Vagina (tissue), 2 donors: ENCODE data around the gene DUSP5. TPM values are rescaled to one million over a fixed set of nuclear protein-coding genes. Genes with fewer than 3 reads are reported as not detected.

Source experiments
- DNase-seq, 2 donors: peaks; one replicate each; pipeline ENCODE4 v3.0.0-alpha.2; 2017; ENCODE audit errors: extremely low spot score in 2 of 2
- H3K27ac ChIP-seq: fragments of 200-600 bp; sonication (generic); one replicate; pipeline ENCODE4 v1.5.1; 2019
- H3K27me3 ChIP-seq: fragments of 200-600 bp; sonication (generic); one replicate; pipeline ENCODE4 v1.5.1; 2019
- H3K36me3 ChIP-seq, 2 donors: fragments of 200-600 bp; sonication (generic); one replicate each; pipeline ENCODE4 v1.5.1; 2017 to 2019
- H3K4me1 ChIP-seq: fragments of 200-600 bp; sonication (generic); one replicate; pipeline ENCODE4 v1.5.1; 2019
- H3K4me3 ChIP-seq, 2 donors: fragments of 200-600 bp; sonication (generic); 1 replicate in 1 of 2; 2 replicates in 1 of 2; pipeline ENCODE4 v1.5.1; 2016 to 2019
- H3K9me3 ChIP-seq: fragments of 200-600 bp; sonication (generic); one replicate; pipeline ENCODE4 v1.5.1; 2019
- CTCF ChIP-seq, 3 experiments: fragments of 450-650 bp in 2 of 3; fragments of 200-600 bp in 1 of 3; sonication (generic) in 1 of 3; IDR thresholded peaks; one replicate each; pipeline ENCODE4 v1.5.1; 2017 to 2019; ENCODE audit warnings: antibody characterized with exemption in 3 of 3, mild to moderate bottlenecking in 2 of 3, moderate library complexity in 2 of 3
- POLR2A ChIP-seq, 2 donors: fragments of 450-650 bp; IDR thresholded peaks; one replicate each; pipeline ENCODE4 v1.6.1; 2017; ENCODE audit warnings: antibody characterized with exemption in 2 of 2, mild to moderate bottlenecking in 2 of 2, moderate library complexity in 2 of 2
- POLR2AphosphoS5 ChIP-seq, 2 donors: sonication (generic); formaldehyde crosslinking; IDR thresholded peaks; one replicate each; pipeline ENCODE4 v1.9.0; 2017; ENCODE audit warnings: antibody characterized with exemption in 2 of 2, mild to moderate bottlenecking in 2 of 2, low read depth in 1 of 2; ENCODE audit not compliant: insufficient read depth in 1 of 2
- intact Hi-C: fragments of 100-400 bp; cut with DNase I; formaldehyde crosslinking; loops from one replicate; pipeline ENCODE4 v1.15.1; 2023
- total RNA-seq: library from RNA; depleted of rRNA; stranded (reverse); fragments of >200 nt; gene quantifications from one replicate; pipeline ENCODE4 v1.2.3, GENCODE V29; 2016

DUSP5 gene
- total RNA-seq, 1 donor from 2014 or later = 75.1 TPM

- DNase-seq = no peak
- Histone ChIP-seq H3K4me1 (peaks cover 46% of the 10 kb centered on the region), H3K27me3 (no peaks in the 10 kb centered on the region), H3K4me3 (peak overlapping the region; percentile 7 to 23), H3K36me3 (no peaks in the 10 kb centered on the region), H3K27ac (peak overlapping the region; percentile 68), H3K9me3 (no peaks in the 10 kb centered on the region)
- TF ChIP-seq POLR2AphosphoS5 (IDR thresholded peaks at IDR 0.05; ENCODE audit: insufficient read depth in 1 of 2, low read depth in 1 of 2) = peak in 1 of 2 donors; percentile 29
- TF ChIP-seq CTCF (IDR thresholded peaks at IDR 0.05) = no peak
- intact Hi-C loops = loop anchor here (10.0 kb wide), 1 partner anchor 189 kb away; no protein-coding TSS in a partner anchor
Observed at GRCh38 chr10:110504111-110504735, 6.5 kb downstream of the DUSP5 start.

GRCh38 chr10:110505130-110505770 is 7.5 kb downstream of the DUSP5 start:
- Histone ChIP-seq H3K4me3 (no peak overlapping the region), H3K4me1 (peaks cover 44% of the 10 kb centered on the region), H3K27ac (peak overlapping the region; percentile 68), H3K27me3 (no peaks in the 10 kb centered on the region), H3K36me3 (peaks cover 0 to 4% of the 10 kb centered on the region in 2 donors), H3K9me3 (no peaks in the 10 kb centered on the region)
- no peak for TF ChIP-seq POLR2AphosphoS5 (IDR thresholded peaks at IDR 0.05; ENCODE audit: insufficient read depth in 1 of 2, low read depth in 1 of 2)
- TF ChIP-seq POLR2A (IDR thresholded peaks at IDR 0.05) = no peak
- no peak for TF ChIP-seq CTCF (IDR thresholded peaks at IDR 0.05)
- no peak for DNase-seq
- intact Hi-C loops = loop anchor here (5.0 to 10.0 kb wide), 2 partner anchors 42 to 190 kb away; no protein-coding TSS in a partner anchor

- Histone ChIP-seq H3K27me3 (no peaks in the 10 kb centered on the region), H3K9me3 (no peaks in the 10 kb centered on the region), H3K4me3 (no peak overlapping the region), H3K36me3 (peaks cover 0 to 12% of the 10 kb centered on the region in 2 donors), H3K27ac (no peak overlapping the region), H3K4me1 (peaks cover 36% of the 10 kb centered on the region)
- DNase-seq = no peak
- intact Hi-C loops = loop anchor here (5.0 to 10.0 kb wide), 2 partner anchors 41 to 192 kb away; no protein-coding TSS in a partner anchor
- no peak for TF ChIP-seq CTCF (IDR thresholded peaks at IDR 0.05)
- no peak for TF ChIP-seq POLR2AphosphoS5 (IDR thresholded peaks at IDR 0.05; ENCODE audit: insufficient read depth in 1 of 2, low read depth in 1 of 2)
- TF ChIP-seq POLR2A (IDR thresholded peaks at IDR 0.05) = no peak
Observed at GRCh38 chr10:110506448-110506847, 8.7 kb downstream of the DUSP5 start.

GRCh38 chr10:110507346-110507745 is 9.6 kb downstream of the DUSP5 start:
- Histone ChIP-seq H3K4me3 (no peak overlapping the region), H3K36me3 (peaks cover 0 to 12% of the 10 kb centered on the region in 2 donors), H3K27me3 (no peaks in the 10 kb centered on the region), H3K27ac (no peak overlapping the region), H3K4me1 (peaks cover 27% of the 10 kb centered on the region), H3K9me3 (no peaks in the 10 kb centered on the region)
- no peak for TF ChIP-seq POLR2A (IDR thresholded peaks at IDR 0.05)
- TF ChIP-seq CTCF (IDR thresholded peaks at IDR 0.05) = no peak
- TF ChIP-seq POLR2AphosphoS5 (IDR thresholded peaks at IDR 0.05; ENCODE audit: insufficient read depth in 1 of 2, low read depth in 1 of 2) = no peak
- intact Hi-C loops = loop anchor here (5.0 to 10.0 kb wide), 2 partner anchors 40 to 193 kb away; no protein-coding TSS in a partner anchor
- no peak for DNase-seq
